Measurements from ENCODE around the gene PLP2. TPM values are rescaled to one million over a fixed set of nuclear protein-coding genes. Genes with fewer than 3 reads are reported as not detected.
"Not testable (repeated sequence)": the region's sequence is repeated elsewhere in the genome, so short reads cannot be mapped to it uniquely, and the experiment has no call there.

PLP2 gene
- total and polyA plus RNA-seq, 2 of the 13 experiments (the other 11 are each of a cell fraction or from before 2014, with no cell fraction given): 0.40 to 3.6 TPM

DNA sequence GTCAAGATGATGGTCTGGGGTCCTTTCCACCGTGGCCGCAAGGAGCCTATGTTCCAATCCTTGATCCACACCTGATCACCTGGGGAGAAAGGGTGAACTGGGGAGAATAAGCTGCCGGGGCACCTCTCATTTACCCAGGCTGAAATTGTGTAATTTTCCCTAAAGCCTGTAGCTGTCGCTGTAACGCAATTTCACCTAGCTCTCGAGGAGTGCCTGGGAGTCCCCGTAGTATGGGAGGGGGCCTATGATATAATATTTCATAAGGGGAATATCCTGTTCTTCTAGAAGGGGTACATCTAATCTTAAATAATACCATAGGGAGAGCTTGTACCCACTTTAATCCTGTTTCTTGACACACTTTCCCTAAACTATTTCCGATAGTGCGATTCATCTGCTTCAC, 29.4 kb upstream of the PLP2 start:
- WGBS (ENCODE audit: low lambda C conversion rate): 60% methylated on average over 9 of the region's 9 CpGs
- DNase-seq (ENCODE audit: low spot score); H3K9ac ChIP-seq (ENCODE audit: insufficient read depth, low read depth, low read length); H3K27ac ChIP-seq (ENCODE audit: extremely low read length, insufficient read depth, low read length); in situ Hi-C loops (cut with HindIII; ENCODE audit: extremely low pct_ligation_motif_present, low pct_unique_long_range_greater_than_20kb); H2AFZ ChIP-seq (ENCODE audit: low read length); ATAC-seq; H3K79me2 ChIP-seq (ENCODE audit: insufficient read depth, low read length); H3K36me3 ChIP-seq (replicated peaks in 1 of 2; ENCODE audit: control insufficient read depth in 1 of 2, insufficient read depth in 2 of 2, low read length in 2 of 2); BruUV-seq (replicated peaks); intact Hi-C loops (cut with micrococcal nuclease; ENCODE audit: unreplicated experiment); POLR2A ChIA-PET; H3K4me3 ChIP-seq (replicated peaks in 1 of 3; ENCODE audit: insufficient read depth in 1 of 3, low read depth in 2 of 3, low read length in 3 of 3); FAIRE-seq; H4K20me1 ChIP-seq (ENCODE audit: insufficient read depth, low read length); CTCF ChIA-PET (ENCODE audit: low intra/inter-chr PET ratio, low total read pairs); H3K4me2 ChIP-seq (ENCODE audit: low read depth, low read length); H3K27me3 ChIP-seq (ENCODE audit: control insufficient read depth in 1 of 2, insufficient read depth in 2 of 2, low read length in 2 of 2): not testable (repeated sequence)
- TF ChIP-seq CTCF (CRISPR knock-in tag; IDR thresholded peaks at IDR 0.05): 0 out of 2 replicates have a peak, but pooled peaks have one; percentile 9
- Histone ChIP-seq H3K4me1 (ENCODE audit: insufficient read depth, low read length) (peaks cover 20% of the 10 kb centered on the region), H3K9me3 (ENCODE audit: low read length) (peaks cover 22% of the 10 kb centered on the region)

GRCh38 chrX:49143154-49143553, 28.5 kb upstream of the PLP2 start:
- H4K20me1 ChIP-seq (ENCODE audit: insufficient read depth, low read length); H2AFZ ChIP-seq (ENCODE audit: low read length); ATAC-seq; DNase-seq (ENCODE audit: low spot score); H3K27ac ChIP-seq (ENCODE audit: extremely low read length, insufficient read depth, low read length); H3K79me2 ChIP-seq (ENCODE audit: insufficient read depth, low read length); H3K4me2 ChIP-seq (ENCODE audit: low read depth, low read length); FAIRE-seq; H3K27me3 ChIP-seq (ENCODE audit: control insufficient read depth in 1 of 2, insufficient read depth in 2 of 2, low read length in 2 of 2); H3K36me3 ChIP-seq (replicated peaks in 1 of 2; ENCODE audit: control insufficient read depth in 1 of 2, insufficient read depth in 2 of 2, low read length in 2 of 2); H3K9ac ChIP-seq (ENCODE audit: insufficient read depth, low read depth, low read length); BruUV-seq (replicated peaks); in situ Hi-C loops (cut with HindIII; ENCODE audit: extremely low pct_ligation_motif_present, low pct_unique_long_range_greater_than_20kb); H3K4me3 ChIP-seq (replicated peaks in 1 of 3; ENCODE audit: insufficient read depth in 1 of 3, low read depth in 2 of 3, low read length in 3 of 3); intact Hi-C loops (cut with micrococcal nuclease; ENCODE audit: unreplicated experiment); POLR2A ChIA-PET; CTCF ChIA-PET (ENCODE audit: low intra/inter-chr PET ratio, low total read pairs): not testable (repeated sequence)
- peaks cover 22% of the 10 kb centered on the region for H3K9me3 ChIP-seq (ENCODE audit: low read length)
- H3K4me1 ChIP-seq (ENCODE audit: insufficient read depth, low read length): peaks cover 17% of the 10 kb centered on the region
- WGBS (ENCODE audit: low lambda C conversion rate): 100% methylated on average over 1 of the region's 7 CpGs
